Neutrophil (primary cell): ENCODE data around the gene UVSSA.
"Not testable (repeated sequence)": the region's sequence is repeated elsewhere in the genome, so short reads cannot be mapped to it uniquely, and the experiment has no call there.

Source experiments
- H3K27ac ChIP-seq: fragments of 200-600 bp; sonication (generic); 2 replicates; pipeline ENCODE4 v1.5.1; 2016; ENCODE audit warnings: mild to moderate bottlenecking, moderate library complexity
- H3K27me3 ChIP-seq: fragments of 200-600 bp; sonication (generic); 2 replicates; pipeline ENCODE4 v1.6.0; 2016; ENCODE audit warnings: mild to moderate bottlenecking
- H3K36me3 ChIP-seq: fragments of 200-600 bp; sonication (generic); 2 replicates; pipeline ENCODE4 v1.5.1; 2017
- H3K4me1 ChIP-seq, 2 experiments: fragments of 200-600 bp in 1 of 2; sonication (generic) in 1 of 2; 1 replicate in 1 of 2; 2 replicates in 1 of 2; pipeline versions ENCODE4 v1.5.1 to v1.6.1; 2013 to 2016; ENCODE audit warnings: low read depth in 1 of 2, low read length in 1 of 2, mild to moderate bottlenecking in 1 of 2, moderate library complexity in 1 of 2; ENCODE audit not compliant: control insufficient read depth in 1 of 2, insufficient read depth in 1 of 2
- H3K4me3 ChIP-seq, 2 experiments: fragments of 200-600 bp in 1 of 2; sonication (generic) in 1 of 2; 1 replicate in 1 of 2; 2 replicates in 1 of 2; pipeline ENCODE4 v1.5.1; 2013 to 2016; ENCODE audit warnings: low read depth in 1 of 2, low read length in 1 of 2, mild to moderate bottlenecking in 1 of 2, moderate library complexity in 1 of 2
- H3K9me3 ChIP-seq: fragments of 200-600 bp; sonication (generic); 2 replicates; pipeline ENCODE4 v1.5.1; 2016
- TF ChIP-seq, protein P1 (sequence below): fragments of 200-600 bp; sonication (generic); IDR thresholded peaks from 2 replicates; pipeline ENCODE4 v1.5.1; 2016; ENCODE audit warnings: antibody characterized with exemption

Gene UVSSA

DNA sequence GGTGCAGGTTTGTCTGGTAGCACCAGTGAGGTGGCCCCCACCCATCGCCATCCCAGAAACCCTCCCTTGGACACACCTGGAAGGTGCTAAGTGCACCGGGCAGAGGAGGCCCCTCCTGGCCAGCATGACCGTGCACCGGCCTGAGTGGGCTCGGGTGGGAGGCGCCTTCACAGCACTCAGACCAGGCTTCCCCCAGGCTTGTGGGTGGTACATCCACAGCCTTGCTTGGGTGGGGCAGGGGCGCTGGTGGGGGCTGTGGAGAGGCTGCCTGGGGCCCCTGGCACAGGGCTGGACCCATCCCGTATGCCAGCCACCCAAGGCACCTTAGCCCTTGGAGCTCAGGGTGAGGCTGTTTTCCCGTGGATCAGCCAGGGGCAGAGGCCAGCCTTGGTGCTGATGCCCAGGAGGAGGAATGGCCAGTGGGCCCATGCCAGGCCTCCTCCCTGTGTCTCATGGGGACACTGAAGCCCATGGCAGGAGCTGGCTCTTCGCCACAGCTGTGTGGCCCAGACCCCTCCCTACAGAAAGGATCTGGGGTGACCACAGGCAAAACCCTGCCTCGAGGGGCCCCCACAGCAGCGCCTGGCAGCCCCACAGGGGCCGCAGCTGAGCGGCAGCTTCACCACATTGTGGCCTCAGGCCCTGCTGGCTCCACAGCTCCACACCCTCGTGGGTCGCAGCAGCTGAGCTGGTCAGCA, 37.8 kb downstream of the UVSSA start:
- H3K36me3 ChIP-seq: peaks cover 74% of the 10 kb centered on the region
- no peaks in the 10 kb centered on the region for H3K9me3 ChIP-seq
- no peaks in the 10 kb centered on the region for H3K27me3 ChIP-seq
- TF ChIP-seq, protein P1, sequence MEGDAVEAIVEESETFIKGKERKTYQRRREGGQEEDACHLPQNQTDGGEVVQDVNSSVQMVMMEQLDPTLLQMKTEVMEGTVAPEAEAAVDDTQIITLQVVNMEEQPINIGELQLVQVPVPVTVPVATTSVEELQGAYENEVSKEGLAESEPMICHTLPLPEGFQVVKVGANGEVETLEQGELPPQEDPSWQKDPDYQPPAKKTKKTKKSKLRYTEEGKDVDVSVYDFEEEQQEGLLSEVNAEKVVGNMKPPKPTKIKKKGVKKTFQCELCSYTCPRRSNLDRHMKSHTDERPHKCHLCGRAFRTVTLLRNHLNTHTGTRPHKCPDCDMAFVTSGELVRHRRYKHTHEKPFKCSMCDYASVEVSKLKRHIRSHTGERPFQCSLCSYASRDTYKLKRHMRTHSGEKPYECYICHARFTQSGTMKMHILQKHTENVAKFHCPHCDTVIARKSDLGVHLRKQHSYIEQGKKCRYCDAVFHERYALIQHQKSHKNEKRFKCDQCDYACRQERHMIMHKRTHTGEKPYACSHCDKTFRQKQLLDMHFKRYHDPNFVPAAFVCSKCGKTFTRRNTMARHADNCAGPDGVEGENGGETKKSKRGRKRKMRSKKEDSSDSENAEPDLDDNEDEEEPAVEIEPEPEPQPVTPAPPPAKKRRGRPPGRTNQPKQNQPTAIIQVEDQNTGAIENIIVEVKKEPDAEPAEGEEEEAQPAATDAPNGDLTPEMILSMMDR: no peak
- no peak overlapping the region for H3K27ac ChIP-seq
- no peaks in the 10 kb centered on the region for H3K4me1 ChIP-seq
- no peak overlapping the region for H3K4me3 ChIP-seq

- H3K36me3 ChIP-seq: peaks cover 65% of the 10 kb centered on the region
- no peaks in the 10 kb centered on the region for H3K9me3 ChIP-seq
- no peak overlapping the region for H3K4me3 ChIP-seq
Observed at GRCh38 chr4:1385373-1386340, 38.6 kb downstream of the UVSSA start.

DNA sequence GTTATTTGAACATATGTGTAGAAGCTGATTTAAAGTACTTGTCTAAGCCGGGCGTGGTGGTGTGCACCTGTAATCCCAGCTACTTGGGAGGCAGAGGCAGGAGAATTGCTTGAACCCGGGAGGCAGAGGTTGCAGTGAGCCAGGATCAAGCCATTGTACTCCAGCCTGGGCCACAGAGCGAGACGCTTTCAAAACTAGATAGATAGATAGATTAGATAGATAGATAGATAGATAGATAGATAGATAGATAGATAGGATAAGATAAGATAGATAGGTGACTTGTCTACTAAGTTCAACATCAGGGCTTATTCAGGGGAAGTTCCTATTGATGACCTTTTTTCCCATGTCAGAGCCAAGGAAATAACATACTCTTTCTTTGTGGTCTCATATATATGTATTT, 46.4 kb downstream of the UVSSA start:
- not testable (repeated sequence) for H3K36me3 ChIP-seq, H3K4me1 ChIP-seq, H3K4me3 ChIP-seq, H3K27me3 ChIP-seq, H3K27ac ChIP-seq
- peaks cover 21% of the 10 kb centered on the region for H3K9me3 ChIP-seq

More at GRCh38 chr4:1385373-1386340, 38.6 kb downstream of the UVSSA start:
- Histone ChIP-seq H3K27ac (no peak overlapping the region), H3K4me1 (no peaks in the 10 kb centered on the region), H3K27me3 (no peaks in the 10 kb centered on the region)
- TF ChIP-seq, protein P1: no peak

GRCh38 chr4:1393866-1394265, 46.9 kb downstream of the UVSSA start:
- no peak overlapping the region for H3K4me3 ChIP-seq
- H3K9me3 ChIP-seq: peaks cover 25% of the 10 kb centered on the region
- H3K27ac ChIP-seq: no peak overlapping the region
- TF ChIP-seq, protein P1: no peak
- H3K4me1 ChIP-seq: no peaks in the 10 kb centered on the region
- peaks cover 4% of the 10 kb centered on the region for H3K36me3 ChIP-seq
- H3K27me3 ChIP-seq: no peaks in the 10 kb centered on the region

DNA sequence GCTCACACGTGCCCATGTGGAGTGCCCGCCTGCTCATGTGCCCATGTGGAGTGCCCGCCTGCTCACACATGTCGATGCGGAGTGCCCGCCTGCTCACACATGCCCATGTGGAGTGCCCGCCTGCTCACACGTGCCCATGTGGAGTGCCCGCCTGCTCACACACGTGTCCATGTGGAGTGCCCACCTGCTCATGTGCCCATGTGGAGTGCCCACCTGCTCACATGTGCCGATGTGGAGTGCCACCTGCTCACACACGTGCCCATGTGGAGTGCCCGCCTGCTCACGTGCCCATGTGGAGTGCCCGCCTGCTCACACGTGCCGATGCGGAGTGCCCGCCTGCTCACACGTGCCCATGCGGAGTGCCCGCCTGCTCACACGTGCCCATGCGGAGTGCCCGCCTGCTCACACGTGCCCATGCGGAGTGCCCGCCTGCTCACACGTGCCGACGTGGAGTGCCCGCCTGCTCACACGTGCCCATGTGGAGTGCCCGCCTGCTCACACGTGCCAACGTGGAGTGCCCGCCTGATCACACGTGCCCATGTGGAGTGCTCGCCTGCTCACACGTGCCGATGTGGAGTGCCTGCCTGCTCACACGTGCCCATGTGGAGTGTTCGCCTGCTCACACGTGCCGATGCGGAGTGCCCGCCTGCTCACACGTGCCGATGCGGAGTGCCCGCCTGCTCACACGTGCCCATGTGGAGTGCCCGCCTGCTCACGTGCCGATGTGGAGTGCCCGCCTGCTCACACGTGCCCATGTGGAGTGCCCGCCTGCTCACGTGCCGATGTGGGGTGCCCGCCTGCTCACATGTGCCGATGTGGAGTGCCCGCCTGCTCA, 47.8 kb downstream of the UVSSA start:
- not testable (repeated sequence) for H3K27ac ChIP-seq, H3K36me3 ChIP-seq, H3K4me3 ChIP-seq, H3K4me1 ChIP-seq, H3K27me3 ChIP-seq
- H3K9me3 ChIP-seq: peaks cover 32% of the 10 kb centered on the region

DNA sequence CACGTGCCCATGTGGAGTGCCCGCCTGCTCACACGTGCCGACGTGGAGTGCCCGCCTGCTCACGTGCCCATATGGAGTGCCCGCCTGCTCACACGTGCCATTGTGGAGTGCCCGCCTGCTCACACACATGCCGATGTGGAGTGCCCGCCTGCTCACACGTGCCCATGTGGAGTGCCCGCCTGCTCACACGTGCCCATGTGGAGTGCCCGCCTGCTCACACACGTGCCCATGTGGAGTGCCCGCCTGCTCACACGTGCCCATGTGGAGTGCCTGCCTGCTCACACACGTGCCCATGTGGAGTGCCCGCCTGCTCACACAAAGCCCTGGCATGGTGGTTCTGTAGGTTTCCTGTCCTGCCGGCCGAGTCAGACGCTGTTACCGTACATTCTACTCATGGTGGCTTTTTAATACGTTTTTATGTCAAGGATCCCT, 48.4 kb downstream of the UVSSA start:
- not testable (repeated sequence) for H3K36me3 ChIP-seq, H3K4me3 ChIP-seq, H3K4me1 ChIP-seq, H3K27ac ChIP-seq
- Histone ChIP-seq H3K9me3 (peaks cover 32% of the 10 kb centered on the region), H3K27me3 (peaks cover 11% of the 10 kb centered on the region)
